Suppressor macrophage (primary cell): Measurements from ENCODE around the gene H2BW1.
"Not testable (repeated sequence)": the region's sequence is repeated elsewhere in the genome, so short reads cannot be mapped to it uniquely, and the experiment has no call there.

ENCODE experiments used
- DNase-seq, 4 experiments: peaks; one replicate each; pipeline ENCODE4 v3.0.0-alpha.2; 2020 to 2022
- total RNA-seq, 17 experiments: gene quantifications; one replicate each; lab custom pipeline; 2026; ENCODE audit warnings: mixed read lengths in 6 of 17, inconsistent platforms in 3 of 17; lab: John Stamatoyannopoulos, UW

H2BW1 gene
- total RNA-seq: 0 to 0.22 (median 0) reads per million in 17 experiments

- no peak for DNase-seq
Measured at GRCh38 chrX:104013606-104014005, at the start of gene H2BW1. Gene H2BW1 (minus strand): TSS chrX:104013708. CDS start chrX:104013576, 132 bp downstream.

GRCh38 chrX:104062636-104063035 lies 49.1 kb upstream of the H2BW1 start:
- not testable (repeated sequence) for DNase-seq

GRCh38 chrX:104054956-104055355 lies 41.4 kb upstream of the H2BW1 start:
- DNase-seq: not testable (repeated sequence)

GRCh38 chrX:104047171-104047570 lies 33.7 kb upstream of the H2BW1 start:
- no peak for DNase-seq

- no peak for DNase-seq
Measured at GRCh38 chrX:104045642-104046041, 32.1 kb upstream of the H2BW1 start.

- DNase-seq: no peak
Measured at GRCh38 chrX:104041003-104041402, 27.5 kb upstream of the H2BW1 start.

GRCh38 chrX:104039689-104040505 lies 26.4 kb upstream of the H2BW1 start, which contains the start of gene H2BW2:
Gene H2BW2 (plus strand): TSS chrX:104039956. CDS start chrX:104039995, 39 bp downstream.
- no peak for DNase-seq

GRCh38 chrX:104018126-104018525 lies 4.6 kb upstream of the H2BW1 start:
- no peak for DNase-seq

GRCh38 chrX:104015576-104015975 lies 2.1 kb upstream of the H2BW1 start:
- DNase-seq: not testable (repeated sequence)

- no peak for DNase-seq
Measured at GRCh38 chrX:104013158-104013557, 350 bp downstream of the H2BW1 start.

GRCh38 chrX:104008831-104009230 lies 4.7 kb downstream of the H2BW1 start:
- no peak for DNase-seq

- no peak for DNase-seq
Measured at GRCh38 chrX:103999234-103999633, 14.3 kb downstream of the H2BW1 start.

- not testable (repeated sequence) for DNase-seq
Measured at GRCh38 chrX:103983508-103983907, 30.0 kb downstream of the H2BW1 start.

GRCh38 chrX:103962411-103963278 lies 50.9 kb downstream of the H2BW1 start, which contains the start of gene TMSB15B:
Gene TMSB15B (plus strand): TSS chrX:103962627.
- not testable (repeated sequence) for DNase-seq
